22Rv1 (cell line): Measurements from ENCODE around the gene METTL26.

Source experiments
- CTCF ChIP-seq: fragments of 450-650 bp; IDR thresholded peaks from 2 replicates; pipeline ENCODE4 v1.5.1; 2017; ENCODE audit warnings: mild to moderate bottlenecking
- ZFX ChIP-seq: fragments of 450-650 bp; IDR thresholded peaks from 2 replicates; pipeline ENCODE4 v1.6.1; 2017; ENCODE audit warnings: antibody characterized with exemption, borderline replicate concordance

GRCh38 chr16:634051-634670 lies 1.9 kb downstream of the METTL26 start:
- TF ChIP-seq CTCF (no peak), ZFX (no peak)
